Measurements from ENCODE around the gene USP7. TPM values are rescaled to one million over a fixed set of nuclear protein-coding genes. Genes with fewer than 3 reads are reported as not detected.

USP7 gene
- total RNA-seq, 1 experiment from 2014 or later = 228 TPM

DNA sequence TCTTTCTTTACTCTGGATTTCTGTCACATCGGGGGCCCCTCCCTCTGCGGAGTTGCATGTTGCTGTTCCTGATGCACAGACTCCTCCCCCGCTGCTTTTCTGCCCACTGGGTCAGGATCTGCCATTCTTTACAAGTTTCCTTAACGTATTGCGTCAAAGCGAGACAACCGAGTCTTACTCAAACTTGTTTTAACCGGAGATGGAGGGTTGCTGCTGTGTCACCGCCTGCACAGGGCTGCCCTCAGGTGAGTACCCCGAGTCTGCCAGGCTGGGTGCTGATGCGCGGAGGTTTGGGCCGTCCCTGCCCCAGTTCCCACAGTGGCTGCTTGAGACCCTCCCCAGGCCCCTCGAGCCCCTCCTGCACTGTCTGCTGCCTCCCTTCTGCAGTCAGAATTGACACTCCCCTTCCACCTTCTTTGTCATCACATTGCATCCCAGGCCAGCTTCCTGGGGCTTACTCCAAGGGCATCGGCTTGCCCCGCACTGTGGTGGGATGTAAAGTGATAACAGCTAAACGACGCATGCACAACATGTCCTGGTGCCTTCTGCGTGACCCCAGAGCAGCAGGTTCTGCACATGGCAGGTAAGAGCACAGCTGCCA is 114.2 kb downstream of the USP7 start:
- Histone ChIP-seq H3K36me3 (ENCODE audit: insufficient read depth, low read length, poor library complexity, severe bottlenecking) (peaks cover 66% of the 10 kb centered on the region), H3K4me1 (ENCODE audit: insufficient read depth, low read length, poor library complexity, severe bottlenecking) (peaks cover 10% of the 10 kb centered on the region), H3K27ac (ENCODE audit: low read depth, low read length, poor library complexity, severe bottlenecking) (peak overlapping the region; percentile 64), H3K4me3 (ENCODE audit: low read depth, low read length, poor library complexity, severe bottlenecking) (no peak overlapping the region), H3K27me3 (replicated peaks; ENCODE audit: insufficient read depth, low read depth, low read length, poor library complexity) (no peaks in the 10 kb centered on the region), H3K9me3 (ENCODE audit: low read depth, low read length, poor library complexity, severe bottlenecking) (no peaks in the 10 kb centered on the region)
- no peak for DNase-seq (ENCODE audit: low spot score)
- no TSS peak for BruUV-seq (replicated peaks)
- CTCF ChIA-PET = no interaction called here
- no peak for TF ChIP-seq CTCF (conservative IDR thresholded peaks at IDR 0.05; ENCODE audit: low read depth, low read length)
- no peak for TF ChIP-seq EZH2 (IDR thresholded peaks at IDR 0.05; ENCODE audit: borderline replicate concordance, low read depth, low read length, poor library complexity, severe bottlenecking)
- intact Hi-C loops (cut with micrococcal nuclease; ENCODE audit: unreplicated experiment) = no loop called here
- POLR2A ChIA-PET (ENCODE audit: low non-redundant PET) = interaction anchor here (0.6 kb wide), 2 partner anchors 241 to 275 kb away, joined by 3 to 8 read pairs; no protein-coding TSS in a partner anchor

- peaks cover 61% of the 10 kb centered on the region for H3K36me3 ChIP-seq (ENCODE audit: insufficient read depth, low read length, poor library complexity, severe bottlenecking)
- H3K4me1 ChIP-seq (ENCODE audit: insufficient read depth, low read length, poor library complexity, severe bottlenecking) = peaks cover 10% of the 10 kb centered on the region
- H3K4me3 ChIP-seq (ENCODE audit: low read depth, low read length, poor library complexity, severe bottlenecking) = no peak overlapping the region
- ChIA-PET POLR2A (ENCODE audit: low non-redundant PET) (interaction anchor here (0.6 kb wide), 1 partner anchor 242 kb away, joined by 3 read pairs; no protein-coding TSS in a partner anchor), CTCF (no interaction called here)
- peak overlapping the region; percentile 64 for H3K27ac ChIP-seq (ENCODE audit: low read depth, low read length, poor library complexity, severe bottlenecking)
- intact Hi-C loops (cut with micrococcal nuclease; ENCODE audit: unreplicated experiment) = no loop called here
- H3K9me3 ChIP-seq (ENCODE audit: low read depth, low read length, poor library complexity, severe bottlenecking) = no peaks in the 10 kb centered on the region
- BruUV-seq (replicated peaks) = no TSS peak
- no peak for TF ChIP-seq CTCF (conservative IDR thresholded peaks at IDR 0.05; ENCODE audit: low read depth, low read length)
- no peak for TF ChIP-seq EZH2 (IDR thresholded peaks at IDR 0.05; ENCODE audit: borderline replicate concordance, low read depth, low read length, poor library complexity, severe bottlenecking)
- DNase-seq (ENCODE audit: low spot score) = peak; percentile 56
- no peaks in the 10 kb centered on the region for H3K27me3 ChIP-seq (replicated peaks; ENCODE audit: insufficient read depth, low read depth, low read length, poor library complexity)
Measured at GRCh38 chr16:8848939-8849391, 114.7 kb downstream of the USP7 start.

DNA sequence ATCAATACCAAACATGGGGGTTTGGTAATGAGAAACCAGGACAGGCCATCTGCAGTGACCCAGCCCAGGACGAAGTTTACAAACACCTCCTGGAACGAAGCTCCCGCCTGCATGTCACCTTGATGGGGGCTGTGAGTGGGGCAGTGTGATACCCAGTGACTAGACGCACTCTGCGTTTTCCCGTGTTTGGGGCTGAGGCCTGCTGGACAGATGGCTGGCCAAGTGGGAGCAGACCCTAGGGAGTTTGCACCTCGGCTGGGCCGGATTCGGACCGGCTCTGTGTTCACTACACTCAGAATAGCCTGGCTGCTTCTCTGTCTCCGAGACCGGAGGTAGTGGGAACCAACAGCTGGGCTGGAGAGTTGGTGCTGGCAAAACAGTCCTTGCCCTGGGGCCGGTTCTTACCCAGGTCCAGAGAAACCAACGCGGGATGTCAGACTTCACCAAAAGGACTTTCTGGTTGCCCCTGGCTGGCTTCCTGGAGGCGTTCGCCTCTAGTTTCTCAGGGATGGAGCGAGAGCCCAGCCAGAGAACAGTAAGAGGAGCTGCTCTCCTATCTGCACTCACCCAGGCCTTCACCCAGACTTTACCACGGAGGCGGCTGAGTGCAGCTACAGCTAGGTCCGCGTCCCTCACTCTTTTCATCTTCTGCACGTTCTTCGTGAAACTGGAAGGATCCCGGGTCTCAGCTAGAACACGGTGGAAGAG is 115.3 kb downstream of the USP7 start:
- H3K36me3 ChIP-seq (ENCODE audit: insufficient read depth, low read length, poor library complexity, severe bottlenecking) = peaks cover 55% of the 10 kb centered on the region
- peaks cover 10% of the 10 kb centered on the region for H3K4me1 ChIP-seq (ENCODE audit: insufficient read depth, low read length, poor library complexity, severe bottlenecking)
- DNase-seq (ENCODE audit: low spot score) = no peak
- POLR2A ChIA-PET (ENCODE audit: low non-redundant PET) = interaction anchor here (0.5 kb wide), 1 partner anchor 28 kb away, joined by 3 read pairs; no protein-coding TSS in a partner anchor
- BruUV-seq (replicated peaks) = no TSS peak
- intact Hi-C loops (cut with micrococcal nuclease; ENCODE audit: unreplicated experiment) = no loop called here
- H3K4me3 ChIP-seq (ENCODE audit: low read depth, low read length, poor library complexity, severe bottlenecking) = no peak overlapping the region
- no peaks in the 10 kb centered on the region for H3K9me3 ChIP-seq (ENCODE audit: low read depth, low read length, poor library complexity, severe bottlenecking)
- no peaks in the 10 kb centered on the region for H3K27me3 ChIP-seq (replicated peaks; ENCODE audit: insufficient read depth, low read depth, low read length, poor library complexity)
- CTCF ChIA-PET = no interaction called here
- TF ChIP-seq CTCF (conservative IDR thresholded peaks at IDR 0.05; ENCODE audit: low read depth, low read length) (no peak), EZH2 (IDR thresholded peaks at IDR 0.05; ENCODE audit: borderline replicate concordance, low read depth, low read length, poor library complexity, severe bottlenecking) (no peak)
- peak overlapping the region; percentile 64 for H3K27ac ChIP-seq (ENCODE audit: low read depth, low read length, poor library complexity, severe bottlenecking)
